LNCAP (cell line): ENCODE results near the gene DDRGK1.

ENCODE experiments used
- TF ChIP-seq, protein P1 (sequence below): fragments of 450-650 bp; IDR thresholded peaks from 2 replicates; pipeline ENCODE4 v1.5.1; 2017; ENCODE audit warnings: mild to moderate bottlenecking

The DDRGK1 gene

DNA sequence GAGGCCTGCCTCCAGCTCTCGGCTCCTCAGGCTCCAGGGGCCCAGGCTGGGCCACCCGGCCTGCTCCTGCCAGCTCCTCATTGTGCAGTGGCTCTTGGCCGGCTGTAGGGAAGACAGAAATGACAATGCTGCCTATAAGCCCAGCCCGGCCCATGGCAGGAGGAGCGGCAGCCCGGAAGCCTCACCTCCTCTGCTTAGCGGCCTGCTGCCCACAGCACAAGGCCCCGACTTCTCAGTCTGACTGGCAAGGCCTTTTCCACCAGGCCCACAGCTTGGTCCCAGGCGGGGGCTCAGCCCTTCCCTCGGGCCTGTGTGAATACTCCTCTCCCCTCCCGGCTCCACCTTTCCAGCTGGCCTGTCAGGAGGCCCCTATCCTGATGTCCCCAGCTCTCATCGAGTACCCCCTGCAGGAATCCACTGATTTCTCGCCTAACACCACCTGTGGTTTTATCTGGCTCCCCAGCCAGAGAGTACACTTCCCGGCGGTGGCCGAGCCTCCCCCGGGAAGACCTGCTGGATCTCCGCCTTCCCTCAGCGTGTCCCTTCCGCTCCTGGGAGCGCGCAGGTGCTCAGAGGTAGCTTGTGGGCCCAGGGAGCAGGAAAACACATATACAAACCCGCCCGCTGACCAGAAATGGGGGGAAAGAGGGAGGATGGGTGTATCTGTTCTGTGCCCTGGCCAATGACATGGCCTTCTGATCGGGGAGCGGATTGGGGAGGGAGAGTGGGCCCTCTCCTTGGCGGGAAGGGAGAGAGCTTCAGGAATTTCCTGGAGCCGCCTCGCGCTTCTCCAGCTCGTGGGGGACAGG is 963 bp downstream of the DDRGK1 start:
- TF ChIP-seq, protein P1, sequence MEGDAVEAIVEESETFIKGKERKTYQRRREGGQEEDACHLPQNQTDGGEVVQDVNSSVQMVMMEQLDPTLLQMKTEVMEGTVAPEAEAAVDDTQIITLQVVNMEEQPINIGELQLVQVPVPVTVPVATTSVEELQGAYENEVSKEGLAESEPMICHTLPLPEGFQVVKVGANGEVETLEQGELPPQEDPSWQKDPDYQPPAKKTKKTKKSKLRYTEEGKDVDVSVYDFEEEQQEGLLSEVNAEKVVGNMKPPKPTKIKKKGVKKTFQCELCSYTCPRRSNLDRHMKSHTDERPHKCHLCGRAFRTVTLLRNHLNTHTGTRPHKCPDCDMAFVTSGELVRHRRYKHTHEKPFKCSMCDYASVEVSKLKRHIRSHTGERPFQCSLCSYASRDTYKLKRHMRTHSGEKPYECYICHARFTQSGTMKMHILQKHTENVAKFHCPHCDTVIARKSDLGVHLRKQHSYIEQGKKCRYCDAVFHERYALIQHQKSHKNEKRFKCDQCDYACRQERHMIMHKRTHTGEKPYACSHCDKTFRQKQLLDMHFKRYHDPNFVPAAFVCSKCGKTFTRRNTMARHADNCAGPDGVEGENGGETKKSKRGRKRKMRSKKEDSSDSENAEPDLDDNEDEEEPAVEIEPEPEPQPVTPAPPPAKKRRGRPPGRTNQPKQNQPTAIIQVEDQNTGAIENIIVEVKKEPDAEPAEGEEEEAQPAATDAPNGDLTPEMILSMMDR: no peak

DNA sequence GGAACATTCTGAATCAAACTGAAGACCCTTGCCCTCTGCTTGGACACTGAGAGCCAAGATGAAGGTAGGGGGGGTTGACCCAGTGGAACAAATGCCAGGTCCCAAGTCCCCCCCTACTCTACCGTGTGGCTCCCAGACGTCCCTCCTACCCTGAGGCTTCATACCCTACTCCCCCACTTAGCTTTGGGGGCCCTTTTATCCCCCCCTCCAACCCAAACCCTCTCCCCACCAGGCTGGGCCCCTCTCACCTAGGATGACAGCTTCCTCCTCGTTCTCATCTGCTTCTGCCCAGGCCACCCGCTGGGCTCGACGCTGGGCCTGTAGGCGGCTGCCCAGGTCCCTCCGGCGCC is 1.5 kb downstream of the DDRGK1 start:
- TF ChIP-seq, protein P1: no peak

DNA sequence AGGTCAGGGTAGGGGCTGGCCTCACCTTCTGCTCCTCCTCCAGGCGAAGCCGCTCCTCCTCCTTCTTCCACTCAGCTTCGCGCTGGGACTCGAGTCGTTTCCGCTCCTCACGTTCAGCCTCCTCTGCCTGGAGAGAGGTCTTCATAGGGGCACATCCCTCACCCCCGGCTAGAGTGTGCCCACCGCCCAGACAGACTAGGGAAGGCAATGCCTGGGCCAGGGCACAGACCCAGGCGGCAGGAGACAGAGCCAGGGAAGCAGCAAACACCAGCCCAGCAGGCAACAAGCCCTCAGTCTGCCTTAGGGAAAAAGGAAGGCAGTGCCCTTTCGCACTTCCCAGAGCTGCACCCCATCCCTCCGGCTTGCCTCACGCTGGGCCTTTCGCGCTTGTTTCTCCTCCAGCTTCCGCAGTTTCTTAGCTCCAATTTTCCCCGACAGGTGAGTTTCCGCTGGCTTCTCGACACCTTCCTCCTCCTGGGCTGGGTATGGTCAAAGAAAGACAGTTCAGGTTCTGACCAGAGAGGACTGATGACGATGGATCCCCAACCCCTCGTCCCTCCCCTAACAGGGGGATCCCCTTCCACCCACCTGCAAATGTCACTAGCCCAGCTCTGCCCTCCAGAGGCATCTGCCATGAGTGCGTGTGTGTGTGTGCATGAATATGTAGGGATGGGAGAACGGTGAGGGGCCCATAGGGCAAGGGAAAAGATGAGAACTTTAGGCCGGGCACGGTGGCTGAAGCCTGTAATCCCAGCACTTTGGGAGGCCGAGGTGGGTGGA is 4.3 kb downstream of the DDRGK1 start:
- TF ChIP-seq, protein P1: no peak

DNA sequence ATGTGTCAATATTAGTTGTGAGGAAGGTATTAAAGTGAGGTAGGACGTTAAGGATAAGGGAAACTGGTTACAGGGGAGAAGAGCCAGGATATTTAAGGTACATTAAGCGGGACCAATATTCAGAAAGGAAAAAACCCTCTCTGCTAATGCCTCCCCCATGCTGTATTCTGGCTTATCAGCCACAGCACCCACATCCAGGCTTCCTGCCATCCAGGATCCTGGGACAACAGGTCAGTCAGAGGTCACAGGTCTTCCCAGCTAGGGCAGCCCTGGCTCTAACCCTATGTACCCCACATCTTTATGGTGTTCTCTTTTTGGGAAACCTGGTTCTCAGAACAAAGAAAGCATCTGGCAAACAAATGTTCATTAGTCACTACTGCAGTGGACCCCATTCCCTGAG is 5.3 kb downstream of the DDRGK1 start:
- TF ChIP-seq, protein P1: no peak

DNA sequence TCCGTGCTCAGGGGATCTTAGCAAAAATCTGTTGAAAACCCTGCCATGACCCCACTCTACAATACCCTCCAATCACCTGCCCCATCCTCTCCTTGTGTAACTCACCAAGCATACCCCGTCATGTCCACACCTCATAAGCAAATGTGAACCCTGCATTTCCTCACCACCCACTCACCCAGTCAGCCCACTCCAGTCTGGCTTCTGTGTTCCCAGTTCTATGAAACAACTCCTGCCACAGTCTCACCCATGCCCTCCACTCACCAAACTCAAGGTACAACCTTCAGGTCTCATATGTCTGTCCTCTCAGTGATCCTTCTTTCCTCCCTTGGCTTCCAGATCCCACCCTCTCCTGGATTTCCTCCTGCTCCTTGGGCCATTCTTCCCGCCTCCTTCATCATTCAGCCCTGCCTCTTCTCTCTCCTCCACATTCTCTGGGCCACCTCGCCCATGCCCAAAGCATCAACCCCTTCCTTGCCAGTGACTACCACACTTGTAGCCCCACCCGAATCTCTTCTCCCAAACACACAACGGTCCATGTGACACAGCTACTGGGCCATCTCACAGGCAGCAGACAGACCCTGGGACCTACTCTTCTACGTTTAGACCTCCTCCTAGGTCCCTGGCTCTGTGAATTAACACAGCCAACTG is 8.8 kb downstream of the DDRGK1 start:
- TF ChIP-seq, protein P1: no peak

DNA sequence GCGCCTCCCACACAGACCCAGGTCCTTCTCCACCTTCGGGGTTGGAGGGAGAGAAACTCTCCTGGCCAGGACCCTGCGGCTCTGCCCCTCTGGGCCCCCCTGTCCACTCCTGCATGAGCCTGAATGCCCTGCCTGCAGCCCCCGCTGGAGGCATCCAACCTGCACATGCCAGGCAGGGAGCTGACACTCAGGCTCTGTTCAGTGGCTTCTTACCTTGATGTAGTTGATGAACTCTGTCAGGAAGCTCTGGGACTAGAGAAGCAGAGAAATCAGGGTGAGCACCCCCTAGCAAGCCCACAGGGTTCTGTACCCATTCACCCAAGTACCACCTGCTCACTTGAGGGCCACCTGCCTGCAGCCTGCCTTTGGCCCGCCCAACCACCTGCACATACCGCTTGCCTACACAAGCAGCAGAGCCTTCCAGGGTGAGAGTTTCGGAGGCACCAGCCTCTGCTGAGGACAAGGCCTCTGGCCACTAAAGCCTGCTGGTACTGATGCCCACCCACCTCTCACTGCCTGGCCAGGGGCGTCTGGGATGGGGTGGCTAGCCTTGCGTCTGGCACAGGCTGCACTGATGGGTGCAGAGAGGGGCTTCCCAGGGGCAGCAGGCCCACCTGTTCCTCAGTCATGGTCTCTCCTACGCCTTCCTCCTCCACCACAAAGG is 9.7 kb downstream of the DDRGK1 start:
- TF ChIP-seq, protein P1: no peak
